ENCODE data around the gene CNGA1.

Gene CNGA1

GRCh38 chr4:47891928-47892327 lies 124.6 kb downstream of the CNGA1 start:
- H3K9me3 ChIP-seq: no peaks in the 10 kb centered on the region
- no peak overlapping the region for H3K4me3 ChIP-seq (ENCODE audit: low read depth in 1 of 2, low read length in 1 of 2)
- no peaks in the 10 kb centered on the region for H3K27me3 ChIP-seq
- no peaks in the 10 kb centered on the region for H3K4me1 ChIP-seq (ENCODE audit: control insufficient read depth in 1 of 2, insufficient read depth in 1 of 2, low read depth in 1 of 2, low read length in 1 of 2)
- TF ChIP-seq CTCF (IDR thresholded peaks at IDR 0.05): no peak
- H3K27ac ChIP-seq: no peak overlapping the region
- peaks cover 70% of the 10 kb centered on the region for H3K36me3 ChIP-seq

Measured in neutrophil (primary cell).